Spleen (tissue), 11 donors: ENCODE data around the gene GJD3. TPM values are rescaled to one million over a fixed set of nuclear protein-coding genes. Genes with fewer than 3 reads are reported as not detected.

Experiments used
- DNase-seq: peaks from one replicate; pipeline ENCODE4 v3.0.0-alpha.2; 2020
- H3K27ac ChIP-seq, 8 donors: fragments of 200-600 bp; sonication (generic) in 7 of 8; 1 replicate in 4 of 8; 2 replicates in 4 of 8; pipeline versions ENCODE4 v1.5.0 to v1.8.0; 2016 to 2021; ENCODE audit warnings: inconsistent platforms in 4 of 8, mild to moderate bottlenecking in 4 of 8, moderate library complexity in 1 of 8
- H3K27me3 ChIP-seq, 7 donors: fragments of 200-600 bp; sonication (generic) in 6 of 7; replicated peaks in 1 of 7; 1 replicate in 4 of 7; 2 replicates in 3 of 7; pipeline versions ENCODE4 v1.5.0 to v1.8.0; 2016 to 2021; ENCODE audit warnings: inconsistent platforms in 3 of 7, mild to moderate bottlenecking in 1 of 7
- H3K36me3 ChIP-seq, 6 donors: fragments of 200-600 bp; sonication (generic) in 5 of 6; 1 replicate in 4 of 6; 2 replicates in 2 of 6; pipeline versions ENCODE4 v1.5.0 to v1.8.0; 2016 to 2021; ENCODE audit warnings: inconsistent platforms in 2 of 6
- H3K4me1 ChIP-seq, 6 donors: fragments of 200-600 bp; sonication (generic) in 5 of 6; 1 replicate in 3 of 6; 2 replicates in 3 of 6; pipeline versions ENCODE4 v1.5.0 to v1.8.0; 2016 to 2021; ENCODE audit warnings: inconsistent platforms in 3 of 6
- H3K4me3 ChIP-seq, 8 donors: fragments of 200-600 bp; sonication (generic) in 7 of 8; 1 replicate in 4 of 8; 2 replicates in 4 of 8; pipeline versions ENCODE4 v1.5.0 to v1.8.0; 2016 to 2021; ENCODE audit warnings: inconsistent platforms in 4 of 8, mild to moderate bottlenecking in 4 of 8, moderate library complexity in 2 of 8
- H3K9me3 ChIP-seq, 8 donors: fragments of 200-600 bp; sonication (generic) in 7 of 8; 1 replicate in 4 of 8; 2 replicates in 4 of 8; pipeline versions ENCODE4 v1.5.0 to v1.8.0; 2016 to 2021; ENCODE audit warnings: inconsistent platforms in 4 of 8
- CTCF ChIP-seq, 11 experiments: fragments of 200-600 bp in 7 of 11; fragments of 450-650 bp in 4 of 11; sonication (generic) in 4 of 11; IDR thresholded peaks in 8 of 11; conservative IDR thresholded peaks in 3 of 11; 1 replicate in 7 of 11; 2 replicates in 4 of 11; pipeline versions ENCODE4 v1.4.0 to v1.8.0; 2016 to 2021; ENCODE audit warnings: antibody characterized with exemption in 11 of 11, inconsistent platforms in 4 of 11, mild to moderate bottlenecking in 1 of 11
- POLR2A ChIP-seq, 3 donors: fragments of 450-650 bp; IDR thresholded peaks; one replicate each; pipeline ENCODE4 v1.5.1; 2017; ENCODE audit warnings: antibody characterized with exemption in 3 of 3, mild to moderate bottlenecking in 1 of 3
- POLR2AphosphoS5 ChIP-seq, 3 donors: sonication (generic); formaldehyde crosslinking; IDR thresholded peaks; one replicate each; pipeline ENCODE4 v1.5.1; 2017; ENCODE audit warnings: antibody characterized with exemption in 3 of 3
- WGBS, 5 donors: extraction: QIAGEN DNeasy Blood & Tissue Kit in 3 of 5; methylation state at CpG; one replicate each; pipeline versions ENCODE4 v1.1.5 to v1.1.7; 2013 to 2018; 5-methylcytosine and 5-hydroxymethylcytosine counted together
- intact Hi-C: fragments of 100-400 bp; cut with DNase I; formaldehyde crosslinking; loops from one replicate; pipeline ENCODE4 v1.15.0; 2023; ENCODE audit warnings: low total_unique reads
- polyA plus RNA-seq, 3 donors: library from polyadenylated mRNA; stranded (reverse); fragments of 200-250 nt; gene quantifications; one replicate each; pipeline ENCODE4 v1.2.1, GENCODE V29; 2013
- total RNA-seq, 7 donors: library from RNA; depleted of rRNA in 3 of 7; stranded (reverse); fragments of >200 nt in 3 of 7; fragmentation: NEBNext Ultra II Directional in 4 of 7; extraction: Animal tissue kit (Norgen Biotek cat#: 25700) in 4 of 7; gene quantifications; one replicate each; pipeline versions ENCODE4 v1.1.0 to v1.2.1, GENCODE V29; 2016 to 2021
- donor health status: healthy with polysubstance abuse.
- donor health status: DM: no; HTN: no; CAD: no; lungs with moderate emphysema.
- donor health status: DM: no; HTN: no; CAD: no.
- donor health status: Bipolar disorder and iron deficiency.
- donor health status: healthy.
- donor health status: DM: no; HTN: no; CAD: no.
- donor health status: DM: yes; HTN: yes; CAD: no.

GJD3 gene
- total and polyA plus RNA-seq, 10 donors, result 0.20 to 15.0 (median 8.6) TPM

GRCh38 chr17:40344421-40345160, 19.9 kb downstream of the GJD3 start:
- H3K36me3 ChIP-seq, result peaks cover 0 to 29% (median 13%) of the 10 kb centered on the region in 6 donors
- 17 to 38% (median 25%) methylated on average over 6 to 7 of the region's 7 CpGs for WGBS, 5 donors
- TF ChIP-seq POLR2AphosphoS5 (IDR thresholded peaks at IDR 0.05), result no peak
- no peak for TF ChIP-seq POLR2A (IDR thresholded peaks at IDR 0.05)
- no peak for TF ChIP-seq CTCF (IDR thresholded peaks at IDR 0.05 in 8 of 11, conservative IDR thresholded peaks at IDR 0.05 in 3 of 11)
- no peaks in the 10 kb centered on the region for H3K9me3 ChIP-seq
- peaks cover 66 to 100% (median 91%) of the 10 kb centered on the region in 6 donors for H3K4me1 ChIP-seq
- DNase-seq, result no peak
- H3K4me3 ChIP-seq, result peak overlapping the region; percentile 25 to 81 (median 68)
- intact Hi-C loops, result no loop called here
- peak overlapping the region; percentile 54 to 97 (median 92) for H3K27ac ChIP-seq
- no peaks in the 10 kb centered on the region for H3K27me3 ChIP-seq

GRCh38 chr17:40343219-40344119, 21.1 kb downstream of the GJD3 start:
- Histone ChIP-seq H3K36me3 (peaks cover 0 to 26% (median 4%) of the 10 kb centered on the region in 6 donors), H3K9me3 (no peaks in the 10 kb centered on the region), H3K4me1 (peaks cover 66 to 100% (median 91%) of the 10 kb centered on the region in 6 donors), H3K27me3 (no peaks in the 10 kb centered on the region), H3K27ac (peak overlapping the region in 7 of 8 donors; percentile 90 to 97 (median 95)), H3K4me3 (peak overlapping the region; percentile 58 to 81 (median 68))
- intact Hi-C loops, result no loop called here
- WGBS, 5 donors, result 27 to 40% (median 37%) methylated on average over 13 to 15 of the region's 15 CpGs
- no peak for TF ChIP-seq POLR2A (IDR thresholded peaks at IDR 0.05)
- TF ChIP-seq POLR2AphosphoS5 (IDR thresholded peaks at IDR 0.05), result peak; percentile 43 to 50 (median 46)
- DNase-seq, result no peak

GRCh38 chr17:40342504-40343218, 21.9 kb downstream of the GJD3 start:
- no peak for DNase-seq
- peaks cover 0 to 24% (median 0%) of the 10 kb centered on the region in 6 donors for H3K36me3 ChIP-seq
- no peaks in the 10 kb centered on the region for H3K27me3 ChIP-seq
- no peak for TF ChIP-seq POLR2A (IDR thresholded peaks at IDR 0.05)
- TF ChIP-seq CTCF (IDR thresholded peaks at IDR 0.05 in 8 of 11, conservative IDR thresholded peaks at IDR 0.05 in 3 of 11), result no peak
- no peak for TF ChIP-seq POLR2AphosphoS5 (IDR thresholded peaks at IDR 0.05)
- WGBS, 5 donors, result 10 to 33% (median 18%) methylated on average over 18 to 38 of the region's 38 CpGs
- peaks cover 64 to 100% (median 91%) of the 10 kb centered on the region in 6 donors for H3K4me1 ChIP-seq
- no peaks in the 10 kb centered on the region for H3K9me3 ChIP-seq
- H3K4me3 ChIP-seq, result peak overlapping the region; percentile 58 to 81 (median 68)
- intact Hi-C loops, result no loop called here
- H3K27ac ChIP-seq, result peak overlapping the region; percentile 78 to 97 (median 94)

- no peaks in the 10 kb centered on the region for H3K27me3 ChIP-seq
- H3K4me1 ChIP-seq, result peaks cover 60 to 100% (median 91%) of the 10 kb centered on the region in 6 donors
- no peaks in the 10 kb centered on the region for H3K9me3 ChIP-seq
- peak overlapping the region; percentile 78 to 97 (median 94) for H3K27ac ChIP-seq
- WGBS, 5 donors, result 1 to 4% (median 2%) methylated on average over 32 to 55 of the region's 55 CpGs
- H3K4me3 ChIP-seq, result peak overlapping the region; percentile 58 to 81 (median 68)
- peak; percentile 93 for DNase-seq
- H3K36me3 ChIP-seq, result peaks cover 0 to 27% (median 0%) of the 10 kb centered on the region in 6 donors
- no peak for TF ChIP-seq CTCF (IDR thresholded peaks at IDR 0.05 in 8 of 11, conservative IDR thresholded peaks at IDR 0.05 in 3 of 11)
- TF ChIP-seq POLR2AphosphoS5 (IDR thresholded peaks at IDR 0.05), result peak; percentile 75 to 78 (median 76)
- intact Hi-C loops, result no loop called here
Measured at GRCh38 chr17:40341808-40342503, 22.6 kb downstream of the GJD3 start.
